ENCODE results near the gene OXGR1. TPM values are rescaled to one million over a fixed set of nuclear protein-coding genes. Genes with fewer than 3 reads are reported as not detected.
A peak's percentile ranks its signal among the peaks of the same experiment; 100 is the strongest.

OXGR1 gene
- total RNA-seq, 1 donor from 2014 or later = not detected

GRCh38 chr13:97019236-97019635 lies 25.0 kb upstream of the OXGR1 start:
- no peaks in the 10 kb centered on the region for H3K9me3 ChIP-seq
- H3K4me1 ChIP-seq = no peaks in the 10 kb centered on the region
- no peak for DNase-seq (ENCODE audit: low spot score in 2 of 2)
- H3K4me3 ChIP-seq = no peak overlapping the region
- intact Hi-C loops (cut with DNase I) = loop anchor here (5.0 kb wide), 2 partner anchors 193 to 338 kb away; no protein-coding TSS in a partner anchor
- no peak overlapping the region for H3K27ac ChIP-seq
- no peaks in the 10 kb centered on the region for H3K36me3 ChIP-seq
- TF ChIP-seq, protein P1, sequence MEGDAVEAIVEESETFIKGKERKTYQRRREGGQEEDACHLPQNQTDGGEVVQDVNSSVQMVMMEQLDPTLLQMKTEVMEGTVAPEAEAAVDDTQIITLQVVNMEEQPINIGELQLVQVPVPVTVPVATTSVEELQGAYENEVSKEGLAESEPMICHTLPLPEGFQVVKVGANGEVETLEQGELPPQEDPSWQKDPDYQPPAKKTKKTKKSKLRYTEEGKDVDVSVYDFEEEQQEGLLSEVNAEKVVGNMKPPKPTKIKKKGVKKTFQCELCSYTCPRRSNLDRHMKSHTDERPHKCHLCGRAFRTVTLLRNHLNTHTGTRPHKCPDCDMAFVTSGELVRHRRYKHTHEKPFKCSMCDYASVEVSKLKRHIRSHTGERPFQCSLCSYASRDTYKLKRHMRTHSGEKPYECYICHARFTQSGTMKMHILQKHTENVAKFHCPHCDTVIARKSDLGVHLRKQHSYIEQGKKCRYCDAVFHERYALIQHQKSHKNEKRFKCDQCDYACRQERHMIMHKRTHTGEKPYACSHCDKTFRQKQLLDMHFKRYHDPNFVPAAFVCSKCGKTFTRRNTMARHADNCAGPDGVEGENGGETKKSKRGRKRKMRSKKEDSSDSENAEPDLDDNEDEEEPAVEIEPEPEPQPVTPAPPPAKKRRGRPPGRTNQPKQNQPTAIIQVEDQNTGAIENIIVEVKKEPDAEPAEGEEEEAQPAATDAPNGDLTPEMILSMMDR (IDR thresholded peaks at IDR 0.05) = no peak
- no peaks in the 10 kb centered on the region for H3K27me3 ChIP-seq

DNA sequence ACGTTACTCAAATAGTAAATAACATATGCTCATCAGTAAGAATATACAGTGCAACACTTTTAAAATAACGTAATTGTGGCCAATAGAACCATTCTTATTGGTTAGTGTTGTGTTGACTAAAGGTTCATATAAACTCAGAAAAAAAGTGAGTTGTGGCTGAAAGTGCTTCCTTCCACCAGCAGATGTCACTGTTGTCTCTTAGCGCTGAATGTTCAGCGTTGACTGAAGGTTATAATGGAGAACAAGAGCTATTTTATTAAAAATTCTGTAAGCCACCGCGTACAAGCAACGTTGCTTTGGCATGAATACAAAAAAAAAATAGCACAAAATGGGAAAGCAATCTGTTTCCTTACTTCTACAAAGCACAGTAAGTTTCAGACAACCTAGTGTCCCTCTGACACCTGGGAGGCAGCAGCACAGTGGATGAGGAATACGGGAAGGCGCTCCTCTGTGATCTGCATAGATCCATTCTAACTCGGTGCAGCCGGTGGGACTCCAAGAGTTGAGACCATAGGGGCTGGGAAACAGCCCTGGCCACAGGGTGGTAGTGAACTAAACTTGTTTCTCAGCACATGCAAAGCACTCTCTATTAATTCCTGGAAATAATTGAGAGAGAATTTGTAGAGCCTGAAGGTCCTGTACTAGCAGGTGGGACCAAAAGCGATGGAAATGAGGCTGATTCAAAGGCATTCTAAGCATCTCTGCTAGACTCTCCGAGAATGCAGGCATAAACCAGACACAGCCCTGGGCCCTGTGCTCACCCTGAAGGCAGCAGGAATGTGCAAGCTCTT lies 23.9 kb upstream of the OXGR1 start:
- TF ChIP-seq, protein P1 (IDR thresholded peaks at IDR 0.05) = peak; percentile 54 to 89 (median 83)
- H3K27ac ChIP-seq = no peak overlapping the region
- no peaks in the 10 kb centered on the region for H3K27me3 ChIP-seq
- DNase-seq (ENCODE audit: low spot score in 2 of 2) = peak in 1 of 2 donors; percentile 67
- intact Hi-C loops (cut with DNase I) = loop anchor here (1.0 to 5.0 kb wide), 3 partner anchors 10 to 339 kb away; no protein-coding TSS in a partner anchor
- no peaks in the 10 kb centered on the region for H3K9me3 ChIP-seq
- no peaks in the 10 kb centered on the region for H3K4me1 ChIP-seq
- H3K4me3 ChIP-seq = no peak overlapping the region
- no peaks in the 10 kb centered on the region for H3K36me3 ChIP-seq

GRCh38 chr13:97017322-97017721 lies 23.0 kb upstream of the OXGR1 start:
- Histone ChIP-seq H3K4me3 (no peak overlapping the region), H3K9me3 (no peaks in the 10 kb centered on the region)
- TF ChIP-seq, protein P1 (IDR thresholded peaks at IDR 0.05) = no peak

DNA sequence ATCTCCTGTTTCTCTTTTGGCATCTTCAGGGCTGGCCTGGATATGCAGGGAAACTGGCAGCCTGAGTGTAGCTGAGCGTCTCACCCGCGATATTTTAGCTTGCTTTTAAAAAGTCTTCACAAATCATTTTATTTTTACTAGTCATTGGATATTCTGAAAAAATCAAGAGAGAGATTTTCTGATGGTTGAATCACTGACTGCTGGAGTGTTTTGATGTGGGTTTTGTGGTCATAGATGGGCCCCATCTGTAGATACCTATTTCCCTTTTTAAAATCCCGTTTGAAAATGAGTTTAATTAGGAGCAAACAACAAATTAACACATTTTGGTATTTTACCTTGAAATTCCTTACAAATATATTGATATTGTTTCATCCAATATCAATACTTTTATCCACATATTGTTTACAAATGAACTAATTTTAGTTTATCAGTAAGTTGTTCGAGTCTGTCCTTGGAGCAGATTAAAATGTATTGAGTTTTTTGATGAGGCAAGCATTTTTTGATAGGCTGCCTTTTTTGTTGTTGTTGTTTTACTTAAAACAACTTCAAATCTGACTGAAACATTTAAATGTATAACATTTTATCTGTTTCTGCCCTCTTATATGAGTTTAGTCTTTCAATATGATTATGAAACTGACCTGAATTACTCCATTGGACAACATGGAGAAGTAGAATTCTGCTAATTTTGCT lies 21.5 kb upstream of the OXGR1 start:
- H3K36me3 ChIP-seq = no peaks in the 10 kb centered on the region
- DNase-seq (ENCODE audit: low spot score in 2 of 2) = no peak
- no peak overlapping the region for H3K27ac ChIP-seq
- no peak overlapping the region for H3K4me3 ChIP-seq
- no peaks in the 10 kb centered on the region for H3K4me1 ChIP-seq
- no peaks in the 10 kb centered on the region for H3K9me3 ChIP-seq
- H3K27me3 ChIP-seq = no peaks in the 10 kb centered on the region
- intact Hi-C loops (cut with DNase I) = loop anchor here (5.0 kb wide), 2 partner anchors 196 to 341 kb away; no protein-coding TSS in a partner anchor
- TF ChIP-seq, protein P1 (IDR thresholded peaks at IDR 0.05) = no peak

More at GRCh38 chr13:97017322-97017721, 23.0 kb upstream of the OXGR1 start:
- no peaks in the 10 kb centered on the region for H3K36me3 ChIP-seq
- intact Hi-C loops (cut with DNase I) = loop anchor here (5.0 kb wide), 2 partner anchors 195 to 340 kb away; no protein-coding TSS in a partner anchor
- no peak for DNase-seq (ENCODE audit: low spot score in 2 of 2)
- no peaks in the 10 kb centered on the region for H3K27me3 ChIP-seq
- no peaks in the 10 kb centered on the region for H3K4me1 ChIP-seq
- H3K27ac ChIP-seq = no peak overlapping the region

GRCh38 chr13:97012251-97013048 lies 18.2 kb upstream of the OXGR1 start:
- Histone ChIP-seq H3K36me3 (no peaks in the 10 kb centered on the region), H3K4me1 (no peaks in the 10 kb centered on the region), H3K27me3 (no peaks in the 10 kb centered on the region), H3K4me3 (no peak overlapping the region), H3K9me3 (no peaks in the 10 kb centered on the region), H3K27ac (no peak overlapping the region)
- TF ChIP-seq, protein P1 (IDR thresholded peaks at IDR 0.05) = no peak
- DNase-seq (ENCODE audit: low spot score in 2 of 2) = no peak
- intact Hi-C loops (cut with DNase I) = no loop called here

Data from ascending aorta (tissue), 2 donors.